Ecto neural progenitor cell (in vitro differentiated cells): Measurements from ENCODE around the gene VSTM2L.

Source experiments
- DNase-seq: peaks from one replicate; pipeline ENCODE4 v3.0.0-alpha.2; 2018; ENCODE audit warnings: low spot score

VSTM2L gene

DNA sequence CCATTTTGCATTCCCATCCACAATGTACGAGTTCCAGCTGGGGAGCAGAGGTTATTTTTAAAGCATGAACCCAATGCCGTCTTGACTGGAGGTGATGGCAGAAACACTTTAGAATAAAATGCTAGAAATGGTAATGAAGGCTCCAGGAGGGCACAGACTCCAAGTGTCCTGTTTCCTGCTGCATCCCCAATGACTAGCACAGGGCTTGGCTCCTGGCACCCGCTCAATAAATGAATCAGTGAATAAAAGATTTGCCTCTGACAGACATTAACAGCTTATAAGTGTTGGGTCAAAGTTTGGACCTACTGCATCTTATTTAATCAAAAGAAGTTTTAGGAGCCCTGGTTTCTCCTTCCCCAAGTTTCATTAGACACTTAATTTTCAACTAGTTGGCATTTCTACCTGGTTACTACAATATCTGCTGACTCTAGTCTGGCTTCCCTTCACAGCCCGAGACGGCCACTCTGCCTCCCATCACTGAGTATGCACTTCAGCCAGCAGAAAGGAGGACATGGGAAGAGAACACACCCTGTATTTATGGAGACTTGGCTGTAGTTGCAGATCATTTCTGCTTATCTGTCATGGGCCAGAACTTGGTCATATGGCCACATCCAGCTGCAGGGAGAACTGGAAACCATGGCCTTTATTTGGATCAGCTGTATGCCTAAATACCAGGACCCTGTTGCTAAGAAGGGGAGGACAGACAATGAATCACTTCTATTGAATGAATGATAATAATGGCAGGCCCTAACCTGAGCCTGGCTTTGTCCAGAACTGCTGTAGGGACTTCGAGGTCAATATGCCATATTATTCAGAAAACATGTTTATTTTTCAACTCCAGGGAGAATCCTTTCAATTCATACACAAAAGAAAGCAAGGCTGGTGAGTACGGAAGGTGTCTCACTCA, 67.3 kb downstream of the VSTM2L start:
- DNase-seq = peak; percentile 29

DNA sequence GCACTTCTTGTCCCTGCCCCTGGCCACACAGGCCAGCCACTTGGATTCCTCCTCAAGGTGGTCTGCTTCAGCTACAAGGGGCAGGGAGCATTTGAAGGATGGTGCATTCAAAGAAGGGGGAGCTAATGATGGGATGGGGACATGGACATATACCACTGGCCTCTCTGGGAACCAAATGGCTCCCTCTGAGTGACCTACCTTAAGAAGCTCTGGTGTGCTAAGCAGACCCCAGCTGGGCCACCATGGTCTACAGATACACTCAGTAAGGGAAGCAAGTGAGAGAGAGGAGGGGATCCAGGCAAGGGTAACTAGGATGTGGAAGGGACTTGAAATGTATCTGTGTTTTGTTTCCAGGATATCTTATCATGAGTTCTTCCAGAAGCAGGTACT, 67.9 kb downstream of the VSTM2L start:
- no peak for DNase-seq

- no peak for DNase-seq
These were observed 68.7 kb downstream of the VSTM2L start for GRCh38 chr20:37971561-37972127.

DNA sequence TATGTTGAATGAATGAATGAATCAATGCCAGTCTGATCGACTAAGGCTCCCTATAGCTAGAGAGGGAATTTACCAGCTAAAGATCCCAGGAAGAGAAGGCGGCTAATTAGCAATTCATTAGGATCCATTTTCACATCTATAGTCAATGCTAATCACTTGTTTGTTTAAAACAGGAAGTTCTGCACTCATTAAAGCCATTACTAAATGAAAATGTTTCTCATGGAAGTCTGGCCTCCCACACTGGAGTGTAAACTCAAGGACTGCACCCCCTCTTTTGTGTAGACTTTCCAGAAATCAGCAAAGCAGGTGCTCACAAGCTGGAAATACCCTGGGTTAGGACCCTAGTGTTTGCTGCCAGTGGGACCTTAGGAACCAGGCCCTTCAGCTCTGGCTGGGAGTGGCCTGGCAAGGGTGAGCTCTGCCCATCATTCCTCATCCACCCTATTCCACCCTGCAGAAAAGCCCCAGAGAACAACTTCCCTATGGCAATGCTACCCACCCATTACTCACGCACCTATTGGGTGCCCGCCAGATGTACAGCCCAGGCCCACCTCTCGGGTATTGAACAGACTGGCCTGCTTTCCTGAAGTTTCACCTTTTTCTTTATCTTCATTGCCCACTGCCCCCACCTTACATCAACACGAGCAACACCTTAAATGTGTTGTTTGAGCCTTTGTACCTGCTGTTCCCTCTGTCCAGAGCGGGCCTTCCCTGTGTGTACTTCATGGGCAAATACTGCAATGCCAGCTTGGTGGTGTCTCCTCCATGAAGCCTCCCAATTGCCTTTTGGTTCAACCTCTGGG, 69.5 kb downstream of the VSTM2L start:
- DNase-seq = no peak

DNA sequence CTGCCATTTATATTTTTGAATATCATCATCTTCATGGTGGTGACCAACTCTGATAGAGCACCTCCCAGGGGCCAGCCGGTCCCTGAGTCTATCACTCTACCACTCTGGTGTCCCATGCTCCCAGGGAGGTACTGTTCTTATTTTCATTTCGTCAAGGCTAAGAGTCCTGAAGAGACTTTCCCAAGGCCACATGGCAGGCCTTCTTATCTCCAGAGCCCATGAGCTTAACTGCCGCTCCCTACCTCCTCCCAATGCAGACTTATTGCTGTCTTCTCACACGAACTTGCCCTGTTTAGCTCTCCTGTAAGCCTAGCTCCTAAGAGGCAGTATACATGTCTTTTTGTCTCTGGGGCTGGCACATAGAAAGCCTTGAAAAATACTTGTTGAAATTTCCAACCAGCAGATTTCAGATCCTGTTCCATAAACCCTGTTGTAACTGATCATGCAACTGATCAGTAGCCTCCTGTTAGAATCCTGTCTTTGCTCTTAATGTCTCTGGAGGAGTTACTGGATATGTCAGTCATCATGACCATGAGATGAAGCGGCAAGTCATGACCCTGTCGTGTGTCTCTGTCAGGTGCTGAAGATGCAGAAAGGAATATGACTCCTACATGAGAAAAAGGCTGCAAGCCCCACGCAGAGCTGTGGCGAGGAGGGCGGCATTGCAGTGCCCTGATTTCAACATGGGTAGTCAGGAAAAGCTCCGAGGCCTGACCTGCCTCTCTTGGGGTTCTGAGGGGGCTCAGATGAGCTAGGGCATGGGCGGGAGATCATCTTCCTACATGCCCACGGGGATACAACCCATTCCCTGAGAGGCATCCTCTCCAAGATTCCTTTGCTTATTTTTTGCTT, 70.4 kb downstream of the VSTM2L start:
- DNase-seq = no peak

DNA sequence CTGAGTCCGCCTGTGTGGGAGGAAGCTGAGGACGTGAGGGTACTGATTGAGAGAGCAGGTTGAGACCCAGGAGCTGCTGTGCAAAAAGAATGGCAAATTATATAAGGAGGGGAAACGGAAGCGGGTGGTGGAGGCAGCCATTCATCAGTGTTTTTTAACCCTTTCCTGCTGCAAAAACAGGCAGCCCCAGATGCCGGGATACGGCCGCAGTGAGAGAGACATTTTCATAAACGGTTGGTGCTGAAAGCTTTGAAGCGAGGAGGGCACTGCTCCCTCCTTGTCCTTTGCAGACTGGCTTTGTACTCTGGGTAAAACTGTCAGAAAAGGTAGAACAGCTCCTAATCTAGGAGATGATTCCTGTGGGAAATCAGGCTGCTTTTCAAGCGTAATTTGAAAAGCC, 74.0 kb downstream of the VSTM2L start:
- DNase-seq = no peak

- DNase-seq = no peak
These were observed 74.4 kb downstream of the VSTM2L start for GRCh38 chr20:37977338-37977737.

- DNase-seq = no peak
These were observed 74.9 kb downstream of the VSTM2L start for GRCh38 chr20:37977786-37978185.

DNA sequence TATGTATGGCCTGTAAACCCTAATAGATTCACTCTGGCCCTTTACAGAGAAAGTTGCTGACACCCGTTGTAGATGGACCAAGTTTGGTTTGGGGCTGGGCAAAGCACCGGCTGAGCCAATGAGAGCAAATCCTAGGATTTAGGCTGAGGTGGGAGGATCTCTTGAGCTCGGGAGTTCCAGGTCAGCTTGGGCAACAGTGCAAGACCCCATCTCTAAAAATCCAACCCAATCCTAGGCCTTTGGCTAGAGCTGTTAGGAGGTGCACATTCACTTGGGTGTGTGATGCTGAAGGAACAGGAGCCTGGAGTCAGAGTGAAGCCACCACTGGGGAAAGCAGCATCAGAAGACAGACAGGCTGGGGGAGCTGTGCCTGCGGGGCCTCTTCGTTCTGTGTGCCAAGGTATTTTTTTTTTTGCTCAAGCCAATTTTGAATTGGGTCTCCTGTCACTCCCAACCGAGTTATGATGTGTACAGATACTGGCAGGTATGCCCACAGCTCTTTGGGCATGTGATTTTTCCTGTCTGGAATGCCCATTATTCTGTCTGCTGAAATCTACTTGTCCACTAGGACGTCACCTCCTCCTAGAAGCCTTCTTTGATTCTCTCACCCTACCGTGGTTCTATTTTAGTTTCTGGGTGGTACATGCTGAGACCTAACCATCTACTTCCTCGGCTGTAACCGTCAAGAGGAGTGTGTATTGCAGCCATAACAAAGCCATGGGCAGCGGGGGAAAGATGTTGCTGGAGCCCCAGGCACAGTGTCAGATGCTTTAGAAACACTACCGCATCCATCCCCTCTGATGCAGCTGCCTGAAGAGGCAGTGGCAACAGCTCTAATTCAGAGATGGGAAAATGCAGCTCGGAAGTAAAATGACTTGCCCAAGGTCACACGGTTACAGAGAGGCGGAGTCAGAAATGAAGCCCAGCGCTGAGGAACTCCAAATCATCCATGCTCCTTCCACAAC, 76.4 kb downstream of the VSTM2L start:
- no peak for DNase-seq

DNA sequence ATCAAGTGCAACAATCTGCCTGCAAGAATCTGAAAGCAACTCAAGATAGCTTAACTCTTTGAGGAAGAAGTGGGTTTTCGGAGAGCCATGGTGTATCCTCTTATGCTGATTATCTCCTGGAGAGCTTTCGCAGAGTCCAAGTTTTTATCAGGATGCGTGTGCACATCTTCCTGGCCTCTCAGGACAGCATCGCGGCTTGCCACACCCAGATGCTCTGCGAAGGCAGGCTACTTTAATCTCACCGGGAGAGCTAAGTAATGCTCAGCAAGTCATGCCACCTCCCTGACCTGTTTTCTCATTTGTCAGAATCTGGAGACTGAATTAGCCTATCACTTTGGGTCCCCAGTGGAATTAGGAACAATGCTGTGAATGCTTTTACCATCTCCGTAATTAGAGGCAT, 77.5 kb downstream of the VSTM2L start:
- no peak for DNase-seq

GRCh38 chr20:37980876-37981275, 77.9 kb downstream of the VSTM2L start:
- no peak for DNase-seq

DNA sequence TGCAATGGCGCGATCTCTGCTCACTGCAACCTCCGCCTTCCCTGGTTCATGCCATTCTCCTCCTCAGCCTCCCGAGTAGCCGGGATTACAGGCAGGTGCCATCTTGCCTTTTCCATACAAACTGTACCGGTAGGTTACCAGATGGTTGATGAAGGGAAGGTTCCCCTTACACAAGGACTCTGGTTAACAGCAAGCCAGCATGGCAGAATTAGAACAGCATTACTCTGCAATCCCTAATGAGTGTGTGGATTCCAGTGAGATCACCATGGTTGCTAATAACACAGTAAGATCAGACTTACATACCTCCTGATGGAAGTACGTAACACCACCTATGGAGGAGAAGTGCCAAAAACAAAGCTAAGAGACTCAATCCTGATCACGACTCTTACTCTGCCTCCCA, 78.6 kb downstream of the VSTM2L start:
- DNase-seq = no peak

DNA sequence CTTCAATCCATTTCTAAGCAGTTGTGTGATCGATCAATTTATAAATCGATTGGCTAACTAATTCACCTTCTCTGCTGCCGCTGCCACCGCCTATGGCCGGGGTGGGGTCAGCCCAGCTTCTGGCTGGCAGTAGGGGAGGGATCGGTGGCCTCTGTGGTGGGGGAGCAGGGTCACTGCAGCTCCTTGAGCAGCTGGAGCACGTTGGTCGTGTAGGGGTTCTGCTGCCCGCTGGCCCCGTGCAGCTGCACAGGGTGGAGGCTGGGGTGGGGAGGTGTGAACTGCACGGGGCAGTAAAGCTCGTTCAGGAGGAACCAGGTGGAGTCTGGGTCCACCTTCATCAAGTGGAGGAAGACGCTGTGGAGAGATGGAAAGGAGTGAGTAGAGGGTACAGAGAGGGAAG, 80.4 kb downstream of the VSTM2L start:
- DNase-seq = no peak

DNA sequence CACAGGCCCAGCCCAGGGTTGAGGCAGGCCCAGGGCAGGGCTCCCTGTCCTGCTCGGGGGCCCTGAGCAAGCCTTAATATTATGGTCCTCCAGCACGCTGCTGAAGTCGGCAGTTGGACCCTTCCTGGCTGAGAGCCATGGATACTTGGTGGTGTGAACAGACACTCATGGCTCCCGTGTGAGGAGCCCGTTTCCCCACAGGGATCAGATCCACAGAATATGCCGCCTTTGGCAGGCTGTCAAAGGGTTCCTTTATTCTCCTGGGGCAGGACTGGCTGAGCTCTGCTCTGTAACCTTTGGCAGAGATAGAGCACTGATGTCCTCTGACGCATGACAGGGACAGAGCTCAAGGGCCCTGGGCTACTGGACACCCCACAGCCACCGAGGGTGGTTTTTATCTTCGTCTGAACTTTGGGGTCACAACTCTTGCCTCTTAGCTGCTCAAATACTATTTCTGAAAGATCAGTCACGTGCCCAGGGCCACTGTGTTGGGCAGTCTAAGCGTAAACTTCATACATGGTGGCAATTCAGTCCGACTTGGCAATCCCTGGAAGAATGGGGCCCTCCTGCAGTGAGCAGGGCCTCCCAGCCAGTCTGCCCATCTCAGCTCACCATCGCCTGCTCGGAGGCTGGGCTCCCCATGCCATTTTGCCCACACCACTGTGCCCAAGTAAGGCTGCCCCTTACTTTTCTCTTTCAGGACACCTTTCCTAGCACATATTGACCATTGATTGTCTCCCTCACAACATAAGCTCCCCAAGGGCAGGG, 81.3 kb downstream of the VSTM2L start:
- DNase-seq = no peak

GRCh38 chr20:37986044-37986858, 83.3 kb downstream of the VSTM2L start:
- no peak for DNase-seq

GRCh38 chr20:37986873-37987601, 84.1 kb downstream of the VSTM2L start:
- peak; percentile 59 for DNase-seq

DNA sequence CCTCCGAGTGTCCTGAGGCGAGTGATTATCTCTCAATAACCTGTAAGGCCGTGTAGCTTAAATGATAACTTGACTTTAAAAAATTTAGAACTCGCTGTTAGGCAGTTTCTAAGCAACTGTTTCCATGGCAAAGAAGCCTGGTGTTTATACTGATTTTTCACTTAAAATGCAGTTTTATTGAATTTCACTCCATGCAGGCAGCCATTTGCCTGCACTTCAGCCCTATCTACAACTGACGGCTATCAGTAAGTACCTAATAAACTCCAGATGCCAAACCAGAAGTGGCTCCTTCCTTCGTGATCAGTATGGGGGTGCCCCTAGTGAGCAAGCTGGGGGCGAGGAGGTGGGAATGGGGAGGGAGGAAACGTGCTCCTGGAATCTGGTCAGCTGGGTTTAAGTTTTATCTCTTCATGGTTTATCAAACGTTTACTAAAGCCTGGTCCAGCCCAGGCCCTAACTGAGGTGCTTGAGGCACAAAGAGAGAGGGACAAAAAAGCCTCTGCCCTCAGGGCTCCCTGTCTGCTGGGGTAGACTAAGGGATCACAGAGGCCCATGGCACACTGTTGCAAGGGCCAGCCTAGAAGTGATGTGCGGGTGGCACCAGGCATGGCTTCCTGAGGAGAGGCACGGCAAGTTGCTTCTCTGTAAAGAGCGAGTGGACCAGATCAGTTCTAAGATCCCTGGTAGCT, 84.8 kb downstream of the VSTM2L start:
- no peak for DNase-seq
